SJCRH30 (cell line): Measurements from ENCODE around the gene ZNF469. TPM values are rescaled to one million over a fixed set of nuclear protein-coding genes. Genes with fewer than 3 reads are reported as not detected.

ENCODE experiments used
- DNase-seq, 2 experiments: peaks; one replicate each; pipeline ENCODE4 v3.0.0-alpha.2; 2015 to 2020
- H3K27ac ChIP-seq: fragments of 250-450 bp; sonication (Bioruptor Pico); 2 replicates; pipeline ENCODE4 v1.5.1; 2020; ENCODE audit warnings: mild to moderate bottlenecking, moderate library complexity
- H3K27me3 ChIP-seq: fragments of 250-450 bp; sonication (Bioruptor Pico); 2 replicates; pipeline ENCODE4 v1.5.1; 2020; ENCODE audit warnings: mild to moderate bottlenecking, moderate library complexity
- H3K36me3 ChIP-seq: fragments of 250-450 bp; sonication (Bioruptor Pico); 2 replicates; pipeline ENCODE4 v1.5.1; 2020; ENCODE audit warnings: mild to moderate bottlenecking, moderate library complexity
- H3K4me1 ChIP-seq: fragments of 250-450 bp; sonication (Bioruptor Pico); 2 replicates; pipeline ENCODE4 v1.5.1; 2020; ENCODE audit warnings: mild to moderate bottlenecking, moderate library complexity
- H3K4me3 ChIP-seq: fragments of 250-450 bp; sonication (Bioruptor Pico); 2 replicates; pipeline ENCODE4 v1.5.1; 2020; ENCODE audit warnings: mild to moderate bottlenecking, moderate library complexity
- H3K9me3 ChIP-seq: fragments of 250-450 bp; sonication (Bioruptor Pico); replicated peaks from 2 replicates; pipeline ENCODE4 v1.5.1; 2020; ENCODE audit warnings: mild to moderate bottlenecking, moderate library complexity
- total RNA-seq: library from RNA; depleted of rRNA; stranded (reverse); fragments of >200 nt; shearing (Covaris generic); gene quantifications from 2 replicates; pipeline ENCODE4 v1.2.3, GENCODE V29; 2014

ZNF469 gene
- total RNA-seq, 1 experiment from 2014 or later = not detected

GRCh38 chr16:88421871-88422433, 39.2 kb downstream of the ZNF469 start:
- Histone ChIP-seq H3K4me3 (no peak overlapping the region), H3K36me3 (no peaks in the 10 kb centered on the region), H3K27ac (no peak overlapping the region), H3K9me3 (no peaks in the 10 kb centered on the region), H3K4me1 (no peaks in the 10 kb centered on the region), H3K27me3 (no peaks in the 10 kb centered on the region)
- no peak for DNase-seq

DNA sequence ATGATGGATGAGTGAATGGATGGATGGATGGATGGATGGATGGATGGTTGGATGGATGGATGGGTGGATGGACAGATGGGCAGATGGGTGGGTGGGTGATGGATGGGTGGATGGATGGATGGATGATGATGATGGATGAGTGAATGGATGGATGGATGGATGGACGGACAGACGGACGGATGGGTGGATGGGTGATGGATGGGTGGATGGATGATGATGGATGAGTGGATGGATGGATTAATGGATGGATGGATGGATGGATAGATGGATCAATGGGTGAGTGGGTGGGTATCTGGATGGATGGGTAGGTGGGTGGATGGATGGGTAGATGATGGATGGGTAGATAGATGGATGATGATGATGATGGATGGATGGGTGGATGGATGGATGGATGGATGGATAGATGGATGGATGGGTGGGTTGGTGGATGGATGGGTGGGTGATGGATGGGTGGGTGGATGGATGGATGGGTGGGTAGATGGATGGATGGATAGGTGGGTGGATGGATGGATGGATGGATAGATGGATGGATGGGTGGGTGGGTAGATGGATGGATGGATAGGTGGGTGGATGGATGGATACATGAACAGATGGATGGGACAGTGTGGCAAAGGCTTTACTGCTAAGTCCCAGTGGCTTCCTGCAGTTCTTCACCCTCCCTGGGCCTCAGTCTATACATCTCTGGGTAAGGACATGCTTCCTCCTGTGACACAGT, 40.1 kb downstream of the ZNF469 start:
- no peak overlapping the region for H3K4me3 ChIP-seq
- H3K36me3 ChIP-seq = no peaks in the 10 kb centered on the region
- no peak for DNase-seq
- H3K9me3 ChIP-seq = no peaks in the 10 kb centered on the region
- H3K27me3 ChIP-seq = no peaks in the 10 kb centered on the region
- no peak overlapping the region for H3K27ac ChIP-seq
- H3K4me1 ChIP-seq = no peaks in the 10 kb centered on the region

- Histone ChIP-seq H3K36me3 (no peaks in the 10 kb centered on the region), H3K4me1 (no peaks in the 10 kb centered on the region), H3K4me3 (no peak overlapping the region), H3K27me3 (no peaks in the 10 kb centered on the region), H3K9me3 (no peaks in the 10 kb centered on the region), H3K27ac (no peak overlapping the region)
- no peak for DNase-seq
Observed at GRCh38 chr16:88423448-88423850, 40.7 kb downstream of the ZNF469 start.

- Histone ChIP-seq H3K9me3 (no peaks in the 10 kb centered on the region), H3K27me3 (no peaks in the 10 kb centered on the region), H3K27ac (no peak overlapping the region), H3K4me3 (no peak overlapping the region), H3K4me1 (no peaks in the 10 kb centered on the region), H3K36me3 (no peaks in the 10 kb centered on the region)
- DNase-seq = no peak
Observed at GRCh38 chr16:88424587-88425235, 42.0 kb downstream of the ZNF469 start.

GRCh38 chr16:88426018-88426417, 43.3 kb downstream of the ZNF469 start:
- H3K36me3 ChIP-seq = no peaks in the 10 kb centered on the region
- no peak for DNase-seq
- no peak overlapping the region for H3K27ac ChIP-seq
- no peaks in the 10 kb centered on the region for H3K27me3 ChIP-seq
- no peaks in the 10 kb centered on the region for H3K9me3 ChIP-seq
- H3K4me3 ChIP-seq = no peak overlapping the region
- H3K4me1 ChIP-seq = no peaks in the 10 kb centered on the region

- Histone ChIP-seq H3K27ac (no peak overlapping the region), H3K36me3 (no peaks in the 10 kb centered on the region), H3K27me3 (no peaks in the 10 kb centered on the region), H3K4me3 (no peak overlapping the region), H3K9me3 (no peaks in the 10 kb centered on the region), H3K4me1 (no peaks in the 10 kb centered on the region)
- no peak for DNase-seq
Observed at GRCh38 chr16:88427376-88427775, 44.6 kb downstream of the ZNF469 start.

DNA sequence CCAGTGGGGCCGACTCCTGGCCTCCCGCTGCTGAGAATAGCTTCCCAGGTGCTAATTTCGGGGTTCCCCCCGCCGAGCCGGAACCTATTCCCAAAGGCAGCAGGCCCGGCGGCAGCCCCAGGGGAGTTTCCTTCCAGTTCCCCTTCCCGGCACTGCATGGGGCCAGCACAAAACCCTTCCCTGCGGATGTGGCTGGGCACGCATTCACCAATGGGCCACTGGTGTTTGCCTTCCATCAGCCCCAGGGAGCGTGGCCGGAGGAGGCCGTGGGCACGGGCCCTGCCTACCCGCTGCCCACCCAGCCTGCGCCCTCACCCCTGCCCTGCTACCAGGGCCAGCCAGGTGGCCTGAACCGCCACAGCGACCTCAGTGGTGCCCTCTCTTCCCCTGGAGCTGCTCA, 45.4 kb downstream of the ZNF469 start:
- Histone ChIP-seq H3K27ac (no peak overlapping the region), H3K4me1 (no peaks in the 10 kb centered on the region), H3K36me3 (no peaks in the 10 kb centered on the region), H3K27me3 (no peaks in the 10 kb centered on the region), H3K4me3 (no peak overlapping the region), H3K9me3 (no peaks in the 10 kb centered on the region)
- DNase-seq = no peak

- Histone ChIP-seq H3K27ac (no peak overlapping the region), H3K27me3 (no peaks in the 10 kb centered on the region), H3K4me1 (no peaks in the 10 kb centered on the region), H3K36me3 (no peaks in the 10 kb centered on the region), H3K4me3 (no peak overlapping the region), H3K9me3 (no peaks in the 10 kb centered on the region)
- DNase-seq = no peak
Observed at GRCh38 chr16:88428616-88429386, 46.0 kb downstream of the ZNF469 start.

GRCh38 chr16:88429387-88430184, 46.8 kb downstream of the ZNF469 start:
- Histone ChIP-seq H3K36me3 (no peaks in the 10 kb centered on the region), H3K27ac (no peak overlapping the region), H3K27me3 (no peaks in the 10 kb centered on the region), H3K4me1 (no peaks in the 10 kb centered on the region), H3K4me3 (no peak overlapping the region), H3K9me3 (no peaks in the 10 kb centered on the region)
- DNase-seq = no peak

- H3K27ac ChIP-seq = no peak overlapping the region
- H3K27me3 ChIP-seq = no peaks in the 10 kb centered on the region
- H3K36me3 ChIP-seq = no peaks in the 10 kb centered on the region
- no peak for DNase-seq
- no peaks in the 10 kb centered on the region for H3K4me1 ChIP-seq
- H3K4me3 ChIP-seq = no peak overlapping the region
- H3K9me3 ChIP-seq = no peaks in the 10 kb centered on the region
Observed at GRCh38 chr16:88430185-88430523, 47.4 kb downstream of the ZNF469 start.

- DNase-seq = no peak
- Histone ChIP-seq H3K4me1 (no peaks in the 10 kb centered on the region), H3K27ac (no peak overlapping the region), H3K4me3 (no peak overlapping the region), H3K9me3 (no peaks in the 10 kb centered on the region), H3K36me3 (no peaks in the 10 kb centered on the region), H3K27me3 (no peaks in the 10 kb centered on the region)
Observed at GRCh38 chr16:88430524-88431446, 48.0 kb downstream of the ZNF469 start.

- Histone ChIP-seq H3K9me3 (no peaks in the 10 kb centered on the region), H3K36me3 (no peaks in the 10 kb centered on the region), H3K4me3 (no peak overlapping the region), H3K27ac (no peak overlapping the region), H3K27me3 (no peaks in the 10 kb centered on the region), H3K4me1 (no peaks in the 10 kb centered on the region)
- DNase-seq = no peak
Observed at GRCh38 chr16:88431651-88432050, 48.9 kb downstream of the ZNF469 start.

- H3K27ac ChIP-seq = no peak overlapping the region
- no peaks in the 10 kb centered on the region for H3K36me3 ChIP-seq
- H3K4me1 ChIP-seq = no peaks in the 10 kb centered on the region
- H3K9me3 ChIP-seq = no peaks in the 10 kb centered on the region
- no peak overlapping the region for H3K4me3 ChIP-seq
- no peak for DNase-seq
- no peaks in the 10 kb centered on the region for H3K27me3 ChIP-seq
Observed at GRCh38 chr16:88432174-88432573, 49.4 kb downstream of the ZNF469 start.
